Activated T-helper 2 cell treated with anti-CD3 and anti-CD28 coated beads, Interferon-gamma antibody, Interleukin-2, Interleukin-4, amounts not matched to agents 10 μg/mL and 5 μg/mL and 100 μg/mL, durations not matched to agents 14 hours and 24 hours and 36 hours (primary cell): ENCODE data around the gene LONRF2. TPM values are rescaled to one million over a fixed set of nuclear protein-coding genes. Genes with fewer than 3 reads are reported as not detected.

Source experiments
- DNase-seq: peaks from one replicate; pipeline ENCODE4 v3.0.0; 2021; ENCODE audit warnings: low spot score
- H3K27ac Mint-ChIP-seq: one replicate; pipeline ENCODE4 v1.8.0; 2021; ENCODE audit warnings: mixed read lengths
- H3K27me3 Mint-ChIP-seq: one replicate; pipeline ENCODE4 v1.8.0; 2021; ENCODE audit warnings: low read depth, mixed read lengths
- H3K36me3 Mint-ChIP-seq: one replicate; pipeline ENCODE4 v1.8.0; 2021; ENCODE audit warnings: low read depth, mixed read lengths
- H3K4me1 Mint-ChIP-seq: one replicate; pipeline ENCODE4 v1.8.0; 2021; ENCODE audit warnings: low read depth, mixed read lengths
- H3K4me3 Mint-ChIP-seq: one replicate; pipeline ENCODE4 v1.8.0; 2021; ENCODE audit warnings: low read depth, mild to moderate bottlenecking, moderate library complexity, mixed read lengths
- H3K9me3 Mint-ChIP-seq: one replicate; pipeline ENCODE4 v1.8.0; 2021; ENCODE audit warnings: mixed read lengths
- intact Hi-C: fragments of 100-400 bp; cut with micrococcal nuclease; formaldehyde crosslinking; loops from one replicate; pipeline ENCODE4 v1.15.1; 2023
- total RNA-seq: library from RNA; stranded (reverse); gene quantifications from 2 replicates; pipeline ENCODE4 v1.2.3, GENCODE V29; 2022

The LONRF2 gene
- total RNA-seq, 1 donor from 2014 or later = 0.21 TPM

DNA sequence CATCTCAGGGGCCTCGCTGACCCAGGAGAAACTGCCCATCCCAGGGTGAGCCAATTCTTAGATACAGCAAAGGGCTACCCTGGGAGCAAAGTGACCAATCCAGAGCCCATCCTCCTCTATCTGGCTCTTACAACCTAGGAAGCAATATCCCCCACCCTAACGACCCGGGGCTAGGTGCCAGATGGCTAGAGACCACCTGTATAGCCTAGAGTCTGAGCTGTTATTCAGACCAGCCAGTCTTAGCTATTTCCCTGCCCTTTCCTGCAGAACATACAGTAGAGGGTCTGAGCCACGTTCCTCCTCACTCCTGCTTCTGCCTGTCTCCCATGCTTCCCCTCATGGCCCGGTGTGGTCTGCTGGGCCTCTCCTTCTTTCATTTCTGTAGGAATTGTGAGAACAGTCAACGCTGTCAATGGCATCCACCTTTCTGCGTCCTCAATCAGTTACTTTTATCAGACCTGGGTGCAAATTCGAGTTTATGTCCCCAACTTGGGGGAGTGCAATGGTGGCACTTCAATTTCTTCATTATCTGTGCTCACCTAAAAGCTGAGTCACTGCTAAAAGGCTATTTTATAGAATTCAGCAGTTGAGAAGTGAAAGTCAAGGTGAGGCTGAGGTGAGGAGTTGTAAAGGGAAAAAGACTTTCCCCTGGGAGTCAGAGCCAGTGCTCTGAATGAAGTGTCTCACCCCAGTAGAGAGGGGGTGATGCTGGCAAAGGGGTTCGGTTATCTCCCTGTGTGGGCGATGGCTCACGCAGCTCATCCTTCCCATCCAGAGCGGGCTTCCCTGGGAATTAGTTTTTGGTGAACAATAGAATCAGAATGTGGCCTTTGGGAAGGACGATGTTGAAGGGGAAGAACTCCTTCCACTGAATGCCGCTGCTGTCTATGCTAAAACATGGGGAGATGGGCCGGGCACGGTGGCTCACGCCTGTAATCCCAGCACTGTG, 42.4 kb downstream of the LONRF2 start:
- Mint-ChIP-seq H3K4me3 (no peak overlapping the region), H3K9me3 (no peaks in the 10 kb centered on the region), H3K4me1 (peaks cover 32% of the 10 kb centered on the region), H3K27me3 (peaks cover 18% of the 10 kb centered on the region), H3K27ac (no peak overlapping the region), H3K36me3 (no peaks in the 10 kb centered on the region)
- DNase-seq = no peak
- intact Hi-C loops = no loop called here

- intact Hi-C loops = no loop called here
- Mint-ChIP-seq H3K4me1 (peaks cover 34% of the 10 kb centered on the region), H3K9me3 (no peaks in the 10 kb centered on the region), H3K36me3 (no peaks in the 10 kb centered on the region), H3K27me3 (peaks cover 18% of the 10 kb centered on the region), H3K4me3 (no peak overlapping the region), H3K27ac (no peak overlapping the region)
- no peak for DNase-seq
Measured at GRCh38 chr2:100278986-100279385, 43.3 kb downstream of the LONRF2 start.

DNA sequence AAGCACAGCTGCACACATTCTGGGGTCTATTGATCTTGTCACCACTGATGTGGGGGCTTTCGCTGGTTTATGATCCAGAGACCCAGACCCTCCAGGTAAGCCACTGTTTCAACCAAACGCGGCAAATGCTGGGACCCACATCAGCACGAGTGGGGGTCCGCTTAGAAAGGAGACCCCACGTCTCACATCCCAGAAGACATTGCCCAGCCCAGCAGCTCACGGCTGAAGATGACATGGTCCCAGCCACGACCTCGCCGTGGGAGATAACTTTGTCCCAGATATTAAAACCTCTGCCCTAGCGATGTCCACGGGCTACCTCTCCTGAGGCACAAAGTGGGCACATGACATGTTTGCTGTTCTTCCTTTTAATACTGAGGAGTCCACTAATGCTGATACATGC, 43.8 kb downstream of the LONRF2 start:
- H3K27me3 Mint-ChIP-seq = peaks cover 18% of the 10 kb centered on the region
- H3K9me3 Mint-ChIP-seq = no peaks in the 10 kb centered on the region
- H3K27ac Mint-ChIP-seq = no peak overlapping the region
- no peaks in the 10 kb centered on the region for H3K36me3 Mint-ChIP-seq
- H3K4me3 Mint-ChIP-seq = no peak overlapping the region
- no peak for DNase-seq
- H3K4me1 Mint-ChIP-seq = peaks cover 33% of the 10 kb centered on the region
- intact Hi-C loops = no loop called here

GRCh38 chr2:100277540-100278207, 44.6 kb downstream of the LONRF2 start:
- no peak for DNase-seq
- Mint-ChIP-seq H3K27ac (no peak overlapping the region), H3K9me3 (no peaks in the 10 kb centered on the region), H3K27me3 (peaks cover 19% of the 10 kb centered on the region), H3K4me3 (no peak overlapping the region), H3K36me3 (no peaks in the 10 kb centered on the region), H3K4me1 (peaks cover 30% of the 10 kb centered on the region)
- intact Hi-C loops = no loop called here

DNA sequence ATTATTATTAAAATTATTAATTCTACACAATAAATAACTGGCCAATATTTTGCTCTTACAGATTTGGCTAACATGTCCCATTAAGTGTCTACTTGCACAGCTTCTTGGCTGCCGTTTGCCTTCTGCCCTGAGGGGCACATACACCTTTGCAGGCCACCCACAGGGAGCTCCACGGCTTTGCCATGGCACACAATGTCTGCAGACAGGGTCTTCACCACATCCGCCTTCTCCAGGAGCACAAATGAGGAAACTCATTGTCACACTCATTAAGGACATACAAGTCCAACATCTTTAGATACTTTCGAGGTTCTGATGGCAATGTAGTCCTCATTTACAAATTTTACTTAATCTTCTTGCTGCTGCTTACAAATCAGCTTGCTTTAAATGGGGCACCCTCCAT, 45.6 kb downstream of the LONRF2 start:
- Mint-ChIP-seq H3K4me3 (no peak overlapping the region), H3K27me3 (peaks cover 15% of the 10 kb centered on the region), H3K36me3 (no peaks in the 10 kb centered on the region), H3K9me3 (no peaks in the 10 kb centered on the region), H3K4me1 (peaks cover 23% of the 10 kb centered on the region), H3K27ac (no peak overlapping the region)
- no peak for DNase-seq
- intact Hi-C loops = no loop called here

DNA sequence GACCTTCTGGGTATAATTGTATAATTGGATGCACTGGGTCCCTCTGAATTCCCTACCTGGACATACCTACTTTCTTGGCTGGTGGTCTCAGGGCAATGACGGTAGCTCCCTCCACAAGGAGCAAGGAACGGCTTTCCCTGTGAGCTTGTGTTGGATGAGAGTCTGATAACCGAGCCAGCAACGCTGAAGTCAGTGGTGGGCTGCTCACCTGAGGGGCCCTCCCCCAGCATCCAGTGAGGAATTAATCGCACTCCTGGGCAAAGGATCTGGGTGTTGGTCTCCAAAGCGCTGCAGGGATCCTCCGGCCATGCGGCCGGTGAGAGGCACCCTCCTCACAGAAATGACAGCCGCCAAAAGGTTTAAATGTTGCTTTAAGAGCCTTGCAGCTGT, 47.1 kb downstream of the LONRF2 start:
- no peak overlapping the region for H3K27ac Mint-ChIP-seq
- H3K4me1 Mint-ChIP-seq = peaks cover 20% of the 10 kb centered on the region
- H3K4me3 Mint-ChIP-seq = no peak overlapping the region
- intact Hi-C loops = no loop called here
- H3K9me3 Mint-ChIP-seq = no peaks in the 10 kb centered on the region
- no peaks in the 10 kb centered on the region for H3K36me3 Mint-ChIP-seq
- no peak for DNase-seq
- peaks cover 13% of the 10 kb centered on the region for H3K27me3 Mint-ChIP-seq

GRCh38 chr2:100274566-100275199, 47.6 kb downstream of the LONRF2 start:
- Mint-ChIP-seq H3K27ac (no peak overlapping the region), H3K27me3 (peaks cover 11% of the 10 kb centered on the region), H3K4me1 (peaks cover 16% of the 10 kb centered on the region), H3K9me3 (no peaks in the 10 kb centered on the region), H3K4me3 (no peak overlapping the region), H3K36me3 (no peaks in the 10 kb centered on the region)
- no peak for DNase-seq
- intact Hi-C loops = no loop called here

GRCh38 chr2:100274076-100274475, 48.2 kb downstream of the LONRF2 start:
- Mint-ChIP-seq H3K4me3 (no peak overlapping the region), H3K36me3 (no peaks in the 10 kb centered on the region), H3K4me1 (peaks cover 11% of the 10 kb centered on the region), H3K27ac (no peak overlapping the region), H3K27me3 (peaks cover 10% of the 10 kb centered on the region), H3K9me3 (no peaks in the 10 kb centered on the region)
- no peak for DNase-seq
- intact Hi-C loops = no loop called here

DNA sequence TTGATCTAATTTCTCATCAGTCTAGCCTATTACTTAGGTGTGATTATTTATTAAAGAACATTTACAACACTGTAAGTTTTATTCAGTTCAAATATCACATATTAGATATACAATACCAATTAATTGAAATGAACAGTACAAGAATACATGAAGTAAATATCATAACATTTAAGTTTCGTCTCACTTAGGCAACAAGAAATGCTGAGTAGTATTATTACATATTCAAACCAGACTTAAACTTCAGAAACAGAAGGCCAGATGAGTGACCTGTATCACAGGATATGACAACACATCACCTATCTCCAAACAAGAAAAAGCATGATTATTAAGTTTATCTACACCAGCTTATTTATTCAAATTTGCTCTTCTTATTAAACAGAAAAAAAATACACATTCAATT, 48.9 kb downstream of the LONRF2 start:
- no peak for DNase-seq
- H3K27me3 Mint-ChIP-seq = peaks cover 8% of the 10 kb centered on the region
- intact Hi-C loops = no loop called here
- H3K9me3 Mint-ChIP-seq = no peaks in the 10 kb centered on the region
- H3K36me3 Mint-ChIP-seq = no peaks in the 10 kb centered on the region
- peaks cover 6% of the 10 kb centered on the region for H3K4me1 Mint-ChIP-seq
- no peak overlapping the region for H3K27ac Mint-ChIP-seq
- H3K4me3 Mint-ChIP-seq = no peak overlapping the region

- intact Hi-C loops = no loop called here
- no peak overlapping the region for H3K4me3 Mint-ChIP-seq
- H3K9me3 Mint-ChIP-seq = no peaks in the 10 kb centered on the region
- no peak overlapping the region for H3K27ac Mint-ChIP-seq
- no peaks in the 10 kb centered on the region for H3K36me3 Mint-ChIP-seq
- DNase-seq = no peak
- H3K4me1 Mint-ChIP-seq = peaks cover 6% of the 10 kb centered on the region
- peaks cover 8% of the 10 kb centered on the region for H3K27me3 Mint-ChIP-seq
Measured at GRCh38 chr2:100272841-100273329, 49.4 kb downstream of the LONRF2 start.

- H3K4me3 Mint-ChIP-seq = no peak overlapping the region
- no peak overlapping the region for H3K27ac Mint-ChIP-seq
Measured at GRCh38 chr2:100271210-100271609, 51.1 kb downstream of the LONRF2 start.

GRCh38 chr2:100270381-100271146, 51.7 kb downstream of the LONRF2 start:
- H3K4me1 Mint-ChIP-seq = peaks cover 6% of the 10 kb centered on the region
- H3K27me3 Mint-ChIP-seq = peaks cover 7% of the 10 kb centered on the region
- H3K27ac Mint-ChIP-seq = no peak overlapping the region
- intact Hi-C loops = no loop called here
- no peak overlapping the region for H3K4me3 Mint-ChIP-seq
- DNase-seq = no peak
- no peaks in the 10 kb centered on the region for H3K9me3 Mint-ChIP-seq
- no peaks in the 10 kb centered on the region for H3K36me3 Mint-ChIP-seq

More at GRCh38 chr2:100271210-100271609, 51.1 kb downstream of the LONRF2 start:
- Mint-ChIP-seq H3K27me3 (peaks cover 7% of the 10 kb centered on the region), H3K36me3 (no peaks in the 10 kb centered on the region), H3K4me1 (peaks cover 6% of the 10 kb centered on the region), H3K9me3 (no peaks in the 10 kb centered on the region)
- intact Hi-C loops = no loop called here
- DNase-seq = no peak
